ENCODE data around the gene CLEC18B. TPM values are rescaled to one million over a fixed set of nuclear protein-coding genes. Genes with fewer than 3 reads are reported as not detected.
"Not testable (repeated sequence)": the region's sequence is repeated elsewhere in the genome, so short reads cannot be mapped to it uniquely, and the experiment has no call there.

CLEC18B gene
- total RNA-seq, 1 donor from 2014 or later, result 3.4 TPM

DNA sequence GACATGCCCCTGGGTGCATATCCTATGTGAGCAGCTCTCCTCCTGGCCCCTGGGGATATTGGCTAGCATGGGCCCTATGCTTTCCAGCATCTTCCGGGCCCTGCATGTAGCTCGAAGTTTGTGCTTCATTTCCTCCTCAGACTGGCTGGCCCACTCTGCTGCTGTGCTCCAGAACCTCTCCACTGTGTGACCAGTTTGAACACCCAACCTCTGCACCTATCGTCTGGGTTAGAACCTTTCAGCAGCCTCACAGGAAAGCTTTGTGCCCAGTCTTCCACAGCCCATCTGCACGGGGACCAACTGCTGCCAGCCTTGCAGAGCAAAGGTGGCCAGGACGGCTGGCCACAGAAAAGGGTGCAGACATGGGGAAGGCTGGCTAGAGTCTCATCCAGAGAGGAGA is 10.2 kb upstream of the CLEC18B start:
- Histone ChIP-seq H3K36me3 (no peaks in the 10 kb centered on the region), H3F3A (ENCODE audit: low read depth) (no peaks in the 10 kb centered on the region), H3K4me1 (no peaks in the 10 kb centered on the region), H3K4me2 (no peak overlapping the region), H3K9me3 (ENCODE audit: low read depth) (no peaks in the 10 kb centered on the region), H3K27me3 (no peaks in the 10 kb centered on the region), H3K4me3 (no peak overlapping the region), H4K20me1 (ENCODE audit: low read depth) (no peaks in the 10 kb centered on the region), H2AFZ (replicated peaks) (no peak overlapping the region), H3K79me2 (ENCODE audit: low read depth) (no peaks in the 10 kb centered on the region), H3K27ac (no peak overlapping the region), H3K9ac (no peak overlapping the region)
- no peak for DNase-seq (ENCODE audit: low spot score)
- no peaks in the 10 kb centered on the region for H3K36me3 Mint-ChIP-seq
- no peaks in the 10 kb centered on the region for H3K9me3 Mint-ChIP-seq
- H3K4me3 Mint-ChIP-seq, result no peak overlapping the region
- no peaks in the 10 kb centered on the region for H3K27me3 Mint-ChIP-seq (ENCODE audit: insufficient read depth, low read depth)
- no peak overlapping the region for H3K27ac Mint-ChIP-seq
- H3K4me1 Mint-ChIP-seq, result peaks cover 4% of the 10 kb centered on the region
- TF ChIP-seq EZH2 (IDR thresholded peaks at IDR 0.05) (no peak), EZH2phosphoT487 (IDR thresholded peaks at IDR 0.05) (no peak)
- TF ChIP-seq, protein P1, sequence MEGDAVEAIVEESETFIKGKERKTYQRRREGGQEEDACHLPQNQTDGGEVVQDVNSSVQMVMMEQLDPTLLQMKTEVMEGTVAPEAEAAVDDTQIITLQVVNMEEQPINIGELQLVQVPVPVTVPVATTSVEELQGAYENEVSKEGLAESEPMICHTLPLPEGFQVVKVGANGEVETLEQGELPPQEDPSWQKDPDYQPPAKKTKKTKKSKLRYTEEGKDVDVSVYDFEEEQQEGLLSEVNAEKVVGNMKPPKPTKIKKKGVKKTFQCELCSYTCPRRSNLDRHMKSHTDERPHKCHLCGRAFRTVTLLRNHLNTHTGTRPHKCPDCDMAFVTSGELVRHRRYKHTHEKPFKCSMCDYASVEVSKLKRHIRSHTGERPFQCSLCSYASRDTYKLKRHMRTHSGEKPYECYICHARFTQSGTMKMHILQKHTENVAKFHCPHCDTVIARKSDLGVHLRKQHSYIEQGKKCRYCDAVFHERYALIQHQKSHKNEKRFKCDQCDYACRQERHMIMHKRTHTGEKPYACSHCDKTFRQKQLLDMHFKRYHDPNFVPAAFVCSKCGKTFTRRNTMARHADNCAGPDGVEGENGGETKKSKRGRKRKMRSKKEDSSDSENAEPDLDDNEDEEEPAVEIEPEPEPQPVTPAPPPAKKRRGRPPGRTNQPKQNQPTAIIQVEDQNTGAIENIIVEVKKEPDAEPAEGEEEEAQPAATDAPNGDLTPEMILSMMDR (IDR thresholded peaks at IDR 0.05), result no peak

DNA sequence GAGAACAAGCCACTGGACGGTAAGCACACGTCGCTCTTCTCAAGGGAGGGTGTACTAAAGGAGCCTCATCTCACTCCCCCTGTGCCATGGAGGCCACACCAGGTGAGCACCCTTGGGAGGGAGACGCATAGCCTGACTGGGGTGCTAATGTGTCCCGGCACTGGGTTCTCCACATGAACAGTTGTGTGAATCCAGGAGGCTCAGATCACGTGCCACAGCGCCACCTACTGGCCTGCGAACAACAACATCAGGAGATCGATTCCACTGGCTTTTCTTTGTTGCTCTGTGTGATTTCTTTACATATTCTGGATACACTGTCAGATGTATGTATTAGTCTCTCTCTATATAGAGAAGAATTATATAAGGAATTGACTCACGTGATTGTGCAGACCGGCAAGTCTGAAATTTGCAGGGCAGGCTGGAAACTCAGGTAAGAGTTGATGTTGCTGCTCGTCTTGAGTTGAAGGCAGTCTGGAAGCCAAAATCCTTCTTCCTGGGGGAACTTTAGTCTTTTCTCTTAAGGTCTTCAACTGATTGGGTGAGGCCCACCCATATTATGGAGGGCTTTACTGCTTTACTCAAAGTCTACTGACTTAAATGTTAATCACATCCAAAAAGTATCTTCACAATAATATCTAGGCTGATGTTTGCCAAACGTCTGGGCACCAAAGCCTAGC is 8.9 kb upstream of the CLEC18B start:
- H3K9ac ChIP-seq; H3K27ac Mint-ChIP-seq; H3K36me3 Mint-ChIP-seq; H3K27me3 ChIP-seq; H3K9me3 ChIP-seq (ENCODE audit: low read depth); H3K79me2 ChIP-seq (ENCODE audit: low read depth); H3K4me3 Mint-ChIP-seq; H3K4me3 ChIP-seq; H4K20me1 ChIP-seq (ENCODE audit: low read depth); H3F3A ChIP-seq (ENCODE audit: low read depth); H3K27ac ChIP-seq; H3K36me3 ChIP-seq; H3K4me2 ChIP-seq; H3K4me1 Mint-ChIP-seq; H3K27me3 Mint-ChIP-seq (ENCODE audit: insufficient read depth, low read depth); H3K4me1 ChIP-seq; H3K9me3 Mint-ChIP-seq: not testable (repeated sequence)
- TF ChIP-seq, protein P1 (IDR thresholded peaks at IDR 0.05), result peak; percentile 79
- peak; percentile 53 for DNase-seq (ENCODE audit: low spot score)
- H2AFZ ChIP-seq (replicated peaks), result peak overlapping the region; percentile 79

DNA sequence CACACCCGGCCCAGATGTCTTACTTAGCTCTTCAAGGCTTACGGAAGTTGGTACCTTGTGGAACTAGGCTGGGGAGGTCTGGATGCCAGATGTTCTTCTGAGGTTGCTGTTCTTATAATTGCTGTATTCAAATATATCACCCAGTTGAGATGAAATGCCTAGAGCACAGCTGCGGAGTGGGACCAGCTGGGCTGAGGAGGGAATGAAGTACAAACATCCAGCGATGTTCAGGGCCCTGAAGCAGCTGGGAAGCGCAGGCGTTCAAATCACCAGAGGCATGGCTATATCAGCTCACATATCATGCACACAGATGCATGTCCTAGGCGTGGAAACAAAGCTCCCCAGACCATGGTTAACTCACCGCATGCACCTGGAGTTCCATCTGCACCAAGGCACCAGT is 7.2 kb upstream of the CLEC18B start:
- not testable (repeated sequence) for H3K9me3 Mint-ChIP-seq; H2AFZ ChIP-seq (replicated peaks); H3K9ac ChIP-seq; H3K9me3 ChIP-seq (ENCODE audit: low read depth); H3K4me3 Mint-ChIP-seq; H3K27ac ChIP-seq; H3K27me3 ChIP-seq; DNase-seq (ENCODE audit: low spot score); H3K4me1 Mint-ChIP-seq; H3K36me3 ChIP-seq; H3K4me2 ChIP-seq; H3K4me1 ChIP-seq; H3K4me3 ChIP-seq; H4K20me1 ChIP-seq (ENCODE audit: low read depth); H3K27me3 Mint-ChIP-seq (ENCODE audit: insufficient read depth, low read depth); H3K27ac Mint-ChIP-seq; H3K36me3 Mint-ChIP-seq; H3K79me2 ChIP-seq (ENCODE audit: low read depth); H3F3A ChIP-seq (ENCODE audit: low read depth)

DNA sequence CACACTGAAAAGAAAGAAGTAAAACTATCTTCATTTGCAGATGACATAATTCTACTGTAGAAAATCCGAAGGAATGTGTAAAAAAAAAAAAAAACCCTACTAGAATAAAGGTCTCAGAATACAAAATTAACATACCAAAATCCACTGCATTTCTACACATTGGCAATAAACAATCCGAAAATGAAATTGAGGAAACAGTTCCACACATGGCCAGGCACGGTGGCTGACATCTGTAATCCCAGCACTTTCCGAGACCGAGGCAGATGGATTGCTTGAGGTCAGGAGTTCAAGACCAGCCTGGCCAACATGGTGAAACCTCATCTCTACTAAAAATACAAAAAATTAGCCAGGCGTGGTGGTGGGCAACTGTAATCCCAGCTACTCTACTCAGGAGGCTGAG is 4.5 kb upstream of the CLEC18B start:
- not testable (repeated sequence) for H2AFZ ChIP-seq (replicated peaks); H3K27ac ChIP-seq; H3K4me2 ChIP-seq; H3K27me3 ChIP-seq; H3K9ac ChIP-seq; H3K36me3 Mint-ChIP-seq; H3K4me1 ChIP-seq; H3K36me3 ChIP-seq; H3K27ac Mint-ChIP-seq; H3K9me3 Mint-ChIP-seq; H4K20me1 ChIP-seq (ENCODE audit: low read depth); H3K9me3 ChIP-seq (ENCODE audit: low read depth); H3K4me3 ChIP-seq; H3K4me3 Mint-ChIP-seq; H3F3A ChIP-seq (ENCODE audit: low read depth); H3K27me3 Mint-ChIP-seq (ENCODE audit: insufficient read depth, low read depth); DNase-seq (ENCODE audit: low spot score); H3K79me2 ChIP-seq (ENCODE audit: low read depth)
- peaks cover 10% of the 10 kb centered on the region for H3K4me1 Mint-ChIP-seq

DNA sequence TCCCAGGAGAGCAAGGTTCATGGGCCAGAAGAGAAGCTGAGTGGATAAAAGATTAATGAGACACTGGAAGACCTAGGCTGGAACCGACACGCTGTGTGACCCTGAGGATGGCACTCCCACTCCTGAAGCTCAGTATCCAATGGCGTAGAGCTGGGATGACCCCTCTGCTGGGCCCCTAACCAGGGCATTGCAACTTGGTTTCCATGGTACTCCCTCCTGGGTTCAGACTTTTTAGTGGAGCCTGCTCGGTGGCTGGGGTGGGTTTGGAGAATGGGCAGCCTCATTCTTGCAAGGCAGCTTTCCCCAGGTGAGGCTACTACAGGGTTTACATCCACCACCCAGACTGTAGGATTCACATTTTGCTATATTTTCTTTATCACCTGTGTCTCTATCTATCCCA is 2.4 kb upstream of the CLEC18B start:
- not testable (repeated sequence) for H3K4me3 Mint-ChIP-seq; H3K9me3 ChIP-seq (ENCODE audit: low read depth)
- H3K27ac Mint-ChIP-seq, result peak overlapping the region; percentile 83

DNA sequence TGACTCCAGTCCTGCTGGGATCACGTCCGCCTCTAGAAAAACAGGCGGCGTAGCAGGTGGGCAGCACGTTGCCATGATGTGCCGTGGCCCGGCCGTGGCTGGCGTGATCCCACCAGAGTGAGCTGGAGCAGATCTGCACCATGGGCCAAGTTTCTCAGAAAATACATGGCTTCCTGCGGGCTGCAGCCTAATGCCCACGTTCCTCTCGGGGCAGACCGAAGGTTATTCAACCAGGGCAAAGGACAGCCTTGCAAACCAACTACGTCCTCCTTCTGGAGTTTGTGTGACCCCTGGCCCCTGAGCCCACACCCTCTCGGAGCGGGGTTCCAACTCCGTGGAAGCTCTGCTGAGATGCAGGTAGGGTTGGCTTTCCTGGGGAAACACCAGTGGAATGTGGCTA is 808 bp upstream of the CLEC18B start:
- not testable (repeated sequence) for H3K4me3 Mint-ChIP-seq; H3K4me1 Mint-ChIP-seq; H3K27ac ChIP-seq; DNase-seq (ENCODE audit: low spot score); H3K4me1 ChIP-seq; H3K36me3 ChIP-seq; H3K27me3 Mint-ChIP-seq (ENCODE audit: insufficient read depth, low read depth); H3K4me2 ChIP-seq; H3K9me3 Mint-ChIP-seq; H3F3A ChIP-seq (ENCODE audit: low read depth); H3K9me3 ChIP-seq (ENCODE audit: low read depth); H3K27me3 ChIP-seq; H3K27ac Mint-ChIP-seq; H3K79me2 ChIP-seq (ENCODE audit: low read depth); H3K9ac ChIP-seq; H4K20me1 ChIP-seq (ENCODE audit: low read depth); H3K36me3 Mint-ChIP-seq; H2AFZ ChIP-seq (replicated peaks); H3K4me3 ChIP-seq

More for the DNA sequence above, 2.4 kb upstream of the CLEC18B start:
- H3K36me3 Mint-ChIP-seq; H3K9me3 Mint-ChIP-seq; H3K4me2 ChIP-seq; H3K27me3 Mint-ChIP-seq (ENCODE audit: insufficient read depth, low read depth); H3K79me2 ChIP-seq (ENCODE audit: low read depth); DNase-seq (ENCODE audit: low spot score); H3K27me3 ChIP-seq; H3K4me1 ChIP-seq; H2AFZ ChIP-seq (replicated peaks); H3K27ac ChIP-seq; H3K9ac ChIP-seq; H3K36me3 ChIP-seq; H3K4me1 Mint-ChIP-seq; H4K20me1 ChIP-seq (ENCODE audit: low read depth); H3K4me3 ChIP-seq; H3F3A ChIP-seq (ENCODE audit: low read depth): not testable (repeated sequence)

DNA sequence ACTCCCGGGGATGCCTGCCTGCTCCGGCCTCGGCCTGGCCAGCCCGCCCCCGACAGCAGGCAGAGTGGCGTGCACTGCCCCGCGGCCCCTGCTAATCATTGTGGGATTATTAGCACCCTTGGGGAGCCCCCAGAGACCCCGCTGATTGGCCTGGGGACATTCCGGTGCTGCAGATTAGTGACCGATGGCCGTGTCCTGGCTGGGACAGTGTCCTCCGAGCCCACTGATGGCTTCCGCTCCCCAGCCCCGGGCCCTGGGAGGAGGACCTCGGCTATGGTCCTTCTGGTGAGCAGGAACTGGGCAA is 156 bp upstream of the CLEC18B start:
- not testable (repeated sequence) for H3K27ac Mint-ChIP-seq; H3K4me3 Mint-ChIP-seq; H3K4me1 ChIP-seq; H2AFZ ChIP-seq (replicated peaks); H3K4me2 ChIP-seq; DNase-seq (ENCODE audit: low spot score); H3K27ac ChIP-seq; H3K27me3 Mint-ChIP-seq (ENCODE audit: insufficient read depth, low read depth); H3K9ac ChIP-seq; H3K79me2 ChIP-seq (ENCODE audit: low read depth); H3K9me3 Mint-ChIP-seq; H4K20me1 ChIP-seq (ENCODE audit: low read depth); H3K36me3 ChIP-seq; H3K27me3 ChIP-seq; H3K4me3 ChIP-seq; H3K4me1 Mint-ChIP-seq; H3K36me3 Mint-ChIP-seq; H3F3A ChIP-seq (ENCODE audit: low read depth); H3K9me3 ChIP-seq (ENCODE audit: low read depth)
